ENCODE data around the gene EPB41L1.

Gene EPB41L1

DNA sequence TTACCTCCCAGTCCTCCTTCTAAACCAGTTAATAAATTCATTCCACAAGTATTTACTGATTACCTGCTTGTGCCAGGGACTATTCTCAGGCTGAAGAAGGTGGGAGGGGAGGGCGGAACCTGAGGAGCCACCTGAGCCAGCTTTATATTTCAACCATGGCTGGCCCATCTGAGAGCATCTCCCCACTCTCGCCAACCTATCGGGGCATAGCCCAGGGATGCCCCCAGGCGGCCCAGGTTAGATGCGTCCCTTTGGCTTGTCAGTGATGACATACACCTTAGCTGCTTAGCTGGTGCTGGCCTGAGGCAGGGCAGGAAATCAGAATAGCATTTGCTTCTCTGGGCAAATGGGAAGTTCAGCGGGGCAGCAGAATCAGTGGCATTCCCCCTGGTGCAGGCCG is 76.8 kb downstream of the EPB41L1 start:
- no peak for FAIRE-seq

DNA sequence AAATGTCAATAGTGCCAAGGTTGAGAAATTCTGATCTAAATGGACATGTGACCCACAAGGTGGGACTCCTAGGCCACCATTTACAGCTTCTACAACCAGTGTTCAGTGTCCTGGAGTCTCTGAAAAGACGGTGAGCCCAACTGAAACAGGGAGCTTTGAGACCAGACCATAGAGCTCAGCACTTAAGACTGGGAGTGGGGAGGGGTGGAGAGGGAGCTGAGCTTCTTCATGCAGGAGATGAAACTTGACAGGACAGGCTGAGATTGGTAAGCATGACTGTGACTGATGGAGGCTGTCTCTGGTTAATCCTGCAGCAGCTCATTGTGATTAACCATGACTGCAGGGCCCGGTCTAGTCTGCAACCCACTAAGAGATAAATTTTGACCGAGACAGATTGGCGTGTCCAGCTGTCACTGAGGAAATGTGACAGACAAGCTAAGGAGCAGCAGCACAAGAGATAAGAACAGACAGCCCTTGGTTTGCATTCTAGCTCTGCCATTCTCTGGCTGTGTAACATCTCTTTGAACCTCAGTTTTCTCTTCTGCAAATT is 80.3 kb downstream of the EPB41L1 start:
- no peak for FAIRE-seq

DNA sequence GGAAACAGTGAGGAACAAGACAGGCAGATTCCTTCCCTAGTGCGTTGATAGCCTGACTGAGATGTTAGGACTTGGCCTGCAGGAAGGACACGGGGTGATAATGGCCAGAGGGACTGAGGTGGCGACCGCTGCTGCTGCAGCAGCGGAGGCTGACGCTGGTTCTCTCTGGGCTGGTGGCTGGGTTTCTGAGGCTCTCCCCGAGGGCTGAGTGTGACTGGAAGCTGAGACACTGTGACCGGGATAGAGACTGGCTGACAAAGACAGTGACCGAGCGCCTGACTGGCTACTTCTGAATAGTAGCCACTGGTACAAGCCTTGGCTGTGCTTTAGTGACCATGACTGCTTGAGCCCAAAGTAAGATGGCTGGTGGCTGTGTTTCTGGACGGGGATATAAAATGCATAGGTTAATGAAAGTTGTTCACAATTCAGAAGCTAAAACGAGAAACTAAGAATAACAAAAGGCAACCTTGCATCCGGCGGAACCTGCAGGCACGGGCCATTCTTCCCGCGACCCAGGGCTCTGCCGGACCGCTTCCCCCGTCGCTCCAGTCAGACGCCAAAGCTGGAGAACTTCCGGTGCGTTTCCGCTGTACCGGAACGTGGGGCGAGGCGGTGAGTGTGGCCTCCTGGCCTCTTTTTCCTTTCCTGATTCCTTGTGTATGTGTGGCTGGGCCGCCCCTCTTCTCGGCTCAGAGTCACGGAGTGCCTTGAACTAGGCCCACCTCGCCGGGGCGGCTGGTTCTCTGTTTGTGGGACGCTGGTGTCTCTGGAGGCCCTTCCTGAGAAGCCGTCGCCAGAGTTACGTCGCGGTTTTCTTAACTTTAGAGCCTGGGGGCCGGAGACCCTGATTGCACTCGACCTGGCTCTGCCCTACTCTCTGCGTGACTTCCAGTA is 81.6 kb downstream of the EPB41L1 start, which contains the start of gene AAR2:
AAR2 (plus strand) TSS at position 587 of the 894 bp plus-strand sequence. CDS start 3,391 bp downstream, outside the sequence.
- no peak for FAIRE-seq

DNA sequence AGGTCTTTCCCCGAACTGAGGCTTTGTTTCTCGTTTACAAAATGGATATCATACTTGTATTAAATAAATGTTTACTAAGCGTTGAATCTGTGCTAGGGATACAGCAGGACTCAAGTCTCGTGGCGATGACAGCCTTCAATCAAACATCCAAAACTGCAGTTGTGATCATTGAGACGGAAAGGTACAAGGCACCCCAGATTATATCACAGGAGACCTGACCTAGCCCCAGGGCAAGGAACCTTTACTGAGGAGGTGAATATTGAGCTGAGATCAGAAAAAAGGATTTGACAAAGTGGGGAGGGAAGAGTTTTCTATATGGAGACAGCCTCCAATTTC is 82.2 kb downstream of the EPB41L1 start:
- no peak for FAIRE-seq

DNA sequence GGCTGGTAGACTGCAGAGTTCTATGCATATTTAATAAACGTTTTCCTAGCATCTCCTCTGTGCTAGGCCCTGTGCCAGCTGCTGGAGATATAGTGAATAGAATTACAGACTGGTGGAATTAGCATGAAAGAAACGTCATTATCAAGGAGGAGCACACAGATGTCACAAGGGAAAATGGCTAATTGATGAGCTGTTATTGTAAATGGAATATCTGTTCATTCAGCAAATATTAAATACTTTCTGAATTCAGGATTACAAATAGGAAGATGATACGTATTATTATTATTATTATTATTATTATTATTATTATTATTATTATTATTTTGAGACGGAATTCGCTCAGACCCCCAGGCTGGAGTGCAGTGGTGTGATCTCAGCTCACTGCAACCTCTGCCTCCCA is 82.9 kb downstream of the EPB41L1 start:
- FAIRE-seq: no peak

DNA sequence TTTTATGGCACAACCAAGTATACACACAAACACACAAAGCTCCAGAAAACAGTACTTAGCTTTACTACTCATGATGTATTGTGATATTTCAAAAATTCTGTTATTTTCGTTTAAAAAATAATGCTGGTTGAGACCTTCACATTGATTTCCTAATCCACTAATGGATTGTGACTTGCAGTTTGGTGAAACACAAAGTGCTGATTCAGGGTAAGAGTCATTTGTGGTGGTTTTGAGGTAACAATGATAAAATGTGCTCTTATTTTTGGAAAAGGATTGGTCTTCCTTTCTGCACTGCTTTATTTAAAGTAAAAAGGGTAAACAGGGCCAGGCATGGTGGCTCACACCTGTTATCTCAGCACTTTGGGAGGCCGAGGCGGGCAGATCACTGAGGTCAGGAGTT is 83.6 kb downstream of the EPB41L1 start:
- FAIRE-seq: no peak

DNA sequence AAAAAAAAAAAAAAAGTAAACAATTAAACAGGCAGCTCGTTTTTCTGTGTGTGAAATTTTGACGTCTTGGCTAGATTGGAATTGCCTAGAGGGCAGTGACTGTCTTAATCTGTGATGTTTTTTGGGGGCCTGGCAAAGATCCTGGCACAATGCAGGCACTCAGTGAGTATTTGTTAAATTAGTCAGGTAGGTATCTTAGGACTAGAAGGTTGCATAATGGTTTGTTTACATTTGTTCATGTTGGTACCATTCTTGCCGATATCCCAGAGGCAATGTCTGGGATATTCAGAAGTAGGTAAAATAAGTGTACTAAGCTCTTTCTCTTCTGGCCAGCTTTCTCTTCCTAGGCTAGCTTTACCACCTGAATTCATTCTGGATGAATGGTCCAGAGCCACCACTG is 84.2 kb downstream of the EPB41L1 start:
- no peak for FAIRE-seq

DNA sequence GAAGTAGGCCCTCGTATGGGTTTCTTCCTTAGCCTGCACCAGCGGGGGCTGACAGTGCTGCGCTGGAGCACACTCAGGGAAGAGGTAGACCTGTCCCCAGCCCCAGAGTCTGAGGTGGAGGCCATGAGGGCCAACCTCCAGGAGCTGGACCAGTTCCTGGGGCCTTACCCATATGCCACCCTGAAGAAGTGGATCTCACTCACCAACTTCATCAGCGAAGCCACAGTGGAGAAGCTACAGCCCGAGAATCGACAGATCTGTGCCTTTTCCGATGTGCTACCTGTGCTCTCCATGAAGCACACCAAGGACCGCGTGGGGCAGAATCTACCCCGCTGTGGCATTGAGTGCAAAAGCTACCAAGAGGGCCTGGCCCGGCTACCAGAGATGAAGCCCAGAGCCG is 85.5 kb downstream of the EPB41L1 start:
- FAIRE-seq: no peak

DNA sequence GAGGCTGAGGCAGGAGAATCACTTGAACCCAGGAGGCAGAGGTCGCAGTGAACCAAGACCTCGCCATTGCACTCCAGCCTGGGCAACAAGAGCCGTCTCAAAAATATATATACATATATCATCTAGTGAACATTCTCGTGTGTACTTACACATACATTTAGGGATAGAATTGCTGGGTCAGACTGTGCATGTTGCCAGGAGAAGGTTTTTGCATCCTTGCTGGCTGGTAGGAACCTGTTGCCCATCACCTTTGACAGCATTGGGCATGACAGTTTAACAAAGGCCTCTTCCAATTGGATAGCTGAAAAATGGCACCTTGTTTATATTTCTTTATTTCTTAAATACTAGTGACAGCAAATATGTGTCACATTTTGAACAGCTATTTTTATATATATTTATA is 87.1 kb downstream of the EPB41L1 start:
- no peak for FAIRE-seq

DNA sequence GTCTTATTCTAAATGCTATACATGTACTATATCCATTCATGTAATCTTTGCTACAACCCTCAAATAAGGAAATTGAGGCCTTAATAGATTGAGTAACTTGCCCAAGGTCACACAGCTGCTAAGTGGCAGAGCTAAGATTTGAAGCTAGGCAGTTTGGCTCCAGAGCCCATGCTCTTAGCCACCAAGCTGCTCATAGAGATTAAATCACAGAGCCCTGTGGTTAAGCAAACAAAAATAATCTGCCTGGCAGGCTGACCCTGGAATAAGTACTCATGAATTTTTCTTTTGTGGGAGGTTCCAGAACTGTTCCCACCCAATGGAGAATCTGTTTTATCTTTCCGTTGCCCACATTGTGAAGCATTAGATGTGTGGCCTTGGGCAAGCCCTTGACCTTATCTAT is 89.2 kb downstream of the EPB41L1 start:
- no peak for FAIRE-seq

DNA sequence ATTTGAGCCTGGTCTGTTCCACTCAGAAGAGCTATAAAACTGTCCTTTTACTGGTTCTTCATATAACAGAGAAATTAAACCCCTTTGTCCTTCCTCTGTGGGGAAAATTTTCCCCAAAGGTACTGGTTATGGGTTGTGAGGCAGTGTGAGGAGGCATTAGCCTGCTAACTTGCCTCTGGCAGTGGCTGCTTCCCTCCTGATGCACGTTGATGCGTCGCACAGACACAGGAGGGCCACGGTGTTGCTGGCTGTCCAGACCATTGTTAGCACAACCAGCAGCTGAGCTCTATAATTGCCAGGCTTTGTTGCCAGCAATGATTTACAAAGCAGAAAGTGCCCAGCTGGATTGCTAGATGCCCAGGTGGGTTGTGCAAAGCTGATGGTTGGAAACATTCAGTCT is 91.9 kb downstream of the EPB41L1 start:
- FAIRE-seq: no peak

DNA sequence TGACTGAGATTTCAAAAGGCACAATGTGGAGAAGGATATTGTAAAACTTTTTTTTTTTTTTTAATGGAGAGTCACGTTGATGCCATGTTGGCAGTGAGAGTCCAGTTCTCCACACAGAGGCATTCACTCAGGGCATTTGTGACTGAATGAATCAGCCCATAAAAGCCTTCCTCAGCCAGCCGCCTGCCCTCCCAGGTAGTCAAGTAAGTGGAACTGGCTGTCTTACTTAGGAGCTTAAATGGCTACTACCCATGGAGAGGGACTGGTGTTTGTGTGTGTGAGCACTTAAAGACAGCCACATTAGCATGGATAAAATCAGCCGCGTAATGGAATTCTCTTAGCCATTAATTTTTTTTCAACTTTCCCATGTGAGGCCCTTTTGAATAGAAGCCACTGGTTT is 94.3 kb downstream of the EPB41L1 start:
- no peak for FAIRE-seq

DNA sequence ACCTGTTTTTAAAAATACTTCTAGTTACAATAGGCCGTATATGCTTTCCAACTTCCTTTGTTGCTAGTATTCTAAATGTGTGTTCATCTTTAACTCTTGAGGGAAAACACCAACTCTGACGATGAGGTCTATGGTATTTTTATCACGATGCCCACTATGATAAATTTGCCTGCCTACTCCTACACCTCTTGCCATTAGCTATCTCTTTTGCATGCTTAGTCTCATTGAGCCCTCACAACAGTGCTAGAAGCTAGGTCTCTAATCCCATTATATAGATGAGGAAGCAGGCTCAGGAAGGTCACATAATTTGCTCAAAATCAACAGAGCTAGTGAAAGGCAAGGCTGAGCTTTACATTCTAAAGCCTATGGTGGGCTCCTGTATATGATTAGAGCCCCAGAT is 94.9 kb downstream of the EPB41L1 start:
- no peak for FAIRE-seq

DNA sequence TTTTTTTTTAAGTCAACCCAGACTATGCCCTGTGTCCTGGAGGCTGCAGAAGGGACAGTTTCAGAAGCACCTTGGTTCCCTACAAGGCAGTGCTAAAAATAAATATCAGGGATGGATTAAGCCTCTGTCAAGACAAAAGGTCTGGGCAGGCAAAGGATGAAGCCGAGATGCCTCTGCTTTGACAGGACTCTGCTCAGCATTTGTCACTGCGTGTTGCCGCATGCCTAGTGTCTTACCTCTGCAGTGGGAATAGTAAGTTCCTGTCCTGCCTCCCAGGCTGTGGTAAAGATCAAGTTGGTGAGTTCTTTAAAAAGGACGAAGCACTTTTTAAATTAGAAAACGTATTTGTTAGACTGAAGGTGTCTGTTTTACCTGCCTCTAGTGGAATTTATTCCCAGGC is 96.9 kb downstream of the EPB41L1 start:
- no peak for FAIRE-seq

DNA sequence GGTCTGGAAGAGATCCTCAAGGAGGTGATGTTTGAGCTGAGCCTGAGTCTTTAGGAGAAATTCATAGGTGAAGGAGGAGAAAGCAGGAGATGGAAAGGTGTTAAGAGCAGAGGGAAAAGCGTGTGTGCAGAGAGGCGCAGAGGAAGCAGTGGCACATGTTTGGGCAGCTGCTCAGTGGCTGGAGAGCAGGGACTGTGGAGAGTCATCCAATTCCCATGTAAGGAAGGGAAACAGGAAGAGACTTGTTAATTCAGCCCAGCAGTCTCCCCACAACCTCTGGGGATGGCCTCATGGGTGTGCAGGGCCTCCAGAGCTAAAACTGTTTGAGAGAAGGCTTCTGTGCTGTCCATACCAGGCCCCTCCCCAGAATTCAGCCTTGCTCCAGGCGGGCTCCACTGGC is 98.0 kb downstream of the EPB41L1 start:
- no peak for FAIRE-seq

DNA sequence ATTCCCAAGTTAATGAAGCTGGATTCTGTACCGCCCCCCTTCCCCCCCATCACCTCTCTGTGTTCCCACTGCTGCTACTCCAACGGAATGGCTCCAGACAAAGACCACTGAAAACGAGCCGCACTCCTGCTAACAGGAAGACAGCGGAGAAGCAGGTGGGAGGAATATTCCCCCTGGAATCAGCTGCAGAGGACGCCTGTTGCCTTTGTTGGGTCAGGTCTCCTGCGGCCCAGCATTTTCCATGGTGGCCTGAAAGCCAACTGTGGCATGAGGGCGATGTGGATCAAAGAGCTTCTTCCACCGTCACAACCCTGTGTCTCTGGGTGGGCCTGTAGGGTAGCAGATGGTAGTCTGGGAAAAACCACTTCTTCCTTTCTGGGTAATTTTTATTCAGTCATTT is 98.5 kb downstream of the EPB41L1 start:
- no peak for FAIRE-seq

DNA sequence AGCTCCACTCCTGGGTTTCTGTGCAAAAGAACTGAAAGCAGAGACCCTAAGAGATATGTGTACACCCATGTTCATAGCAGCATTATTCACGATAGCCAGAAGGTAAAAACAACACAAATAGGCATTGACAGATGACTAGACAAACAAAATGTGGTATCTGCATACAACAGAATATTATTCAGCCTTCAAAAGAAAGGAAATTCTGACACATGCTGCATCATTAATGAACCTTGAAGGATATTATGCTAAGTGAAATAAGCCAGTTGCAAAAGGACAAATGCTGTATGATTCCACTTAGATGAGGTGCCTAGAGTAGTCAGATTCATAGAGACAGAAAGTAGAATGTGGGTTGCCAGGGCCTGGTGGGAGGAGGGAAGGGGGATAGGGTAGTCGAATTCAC is 99.5 kb downstream of the EPB41L1 start:
- no peak for FAIRE-seq

DNA sequence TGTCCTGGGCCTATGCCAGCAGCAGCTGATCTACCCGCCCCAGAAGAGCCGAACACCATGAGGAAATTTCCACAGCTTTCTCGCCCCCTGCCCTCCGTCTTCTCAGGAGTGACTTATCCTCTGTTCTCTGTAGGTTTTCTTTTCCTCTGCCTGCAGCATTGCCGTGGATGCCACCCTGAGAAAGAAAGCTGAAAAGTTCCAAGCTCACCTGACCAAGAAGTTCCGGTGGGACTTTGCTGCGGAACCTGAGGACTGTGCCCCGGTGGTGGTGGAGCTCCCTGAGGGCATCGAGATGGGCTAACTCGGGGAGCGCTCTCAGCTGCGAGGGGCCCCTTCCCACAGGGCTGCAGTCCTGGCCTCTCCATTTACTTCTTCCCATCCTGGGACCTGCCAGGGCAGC is 100.9 kb downstream of the EPB41L1 start:
- no peak for FAIRE-seq

DNA sequence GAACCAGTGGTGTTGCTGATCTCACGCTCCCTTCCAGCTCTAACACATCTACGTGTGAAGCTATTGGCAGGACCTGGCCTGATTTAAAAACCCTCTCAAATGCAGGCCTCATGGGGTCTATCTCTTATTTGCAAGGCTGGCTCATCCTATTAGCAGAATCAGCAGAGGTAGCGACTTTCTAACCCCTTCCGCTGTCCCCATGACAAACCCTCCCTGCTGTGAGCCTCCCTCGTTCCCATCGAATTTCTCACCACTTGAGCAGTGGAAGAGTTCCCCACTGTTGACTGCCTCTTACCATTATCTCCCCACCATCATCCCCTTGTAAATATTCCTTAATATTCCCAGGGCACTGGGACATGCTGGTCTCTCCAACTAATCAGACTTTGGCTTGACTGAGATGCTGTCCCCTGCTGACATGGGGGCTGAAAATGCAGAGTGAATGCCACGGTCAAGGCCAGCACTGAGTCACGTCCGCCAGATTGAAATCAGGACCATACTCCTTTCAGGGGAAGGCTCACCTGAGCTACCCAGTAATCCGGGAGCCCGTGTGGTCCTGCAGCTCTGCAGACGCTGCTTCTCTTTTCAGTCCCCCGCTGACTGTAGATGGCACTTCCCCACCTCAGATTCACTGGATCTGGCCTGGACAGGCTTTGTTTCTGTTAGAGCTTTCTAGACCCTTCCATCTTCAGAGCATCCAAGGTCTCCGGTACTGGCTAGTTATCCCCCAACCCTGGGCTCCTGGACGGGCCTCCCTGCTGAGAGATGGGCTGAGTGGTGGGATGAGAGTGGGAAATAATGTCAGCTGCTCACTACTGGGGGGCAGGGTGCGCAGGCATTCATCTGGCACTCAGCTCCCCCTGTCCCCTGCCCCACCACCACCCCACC is 104.9 kb downstream of the EPB41L1 start:
- FAIRE-seq: no peak

DNA sequence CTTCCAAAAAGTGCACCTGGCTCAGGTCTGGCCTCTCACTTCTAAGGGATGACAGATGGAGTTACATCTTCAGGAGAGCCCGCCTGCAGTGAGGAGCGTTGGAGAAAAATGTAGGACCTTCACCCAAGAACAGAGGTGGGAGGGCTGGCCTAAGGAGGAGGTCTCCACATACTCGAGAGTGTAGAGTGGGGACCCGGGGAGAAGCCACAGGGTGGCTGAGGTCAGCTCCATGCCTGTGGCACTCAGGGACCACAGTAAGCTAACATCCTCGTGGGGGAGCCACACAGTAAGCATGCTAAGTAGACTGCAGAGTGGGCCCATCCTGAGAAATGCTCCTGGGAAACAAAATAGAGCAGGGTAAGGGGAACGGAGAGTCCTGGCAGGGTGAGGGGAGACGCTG is 105.8 kb downstream of the EPB41L1 start:
- no peak for FAIRE-seq

DNA sequence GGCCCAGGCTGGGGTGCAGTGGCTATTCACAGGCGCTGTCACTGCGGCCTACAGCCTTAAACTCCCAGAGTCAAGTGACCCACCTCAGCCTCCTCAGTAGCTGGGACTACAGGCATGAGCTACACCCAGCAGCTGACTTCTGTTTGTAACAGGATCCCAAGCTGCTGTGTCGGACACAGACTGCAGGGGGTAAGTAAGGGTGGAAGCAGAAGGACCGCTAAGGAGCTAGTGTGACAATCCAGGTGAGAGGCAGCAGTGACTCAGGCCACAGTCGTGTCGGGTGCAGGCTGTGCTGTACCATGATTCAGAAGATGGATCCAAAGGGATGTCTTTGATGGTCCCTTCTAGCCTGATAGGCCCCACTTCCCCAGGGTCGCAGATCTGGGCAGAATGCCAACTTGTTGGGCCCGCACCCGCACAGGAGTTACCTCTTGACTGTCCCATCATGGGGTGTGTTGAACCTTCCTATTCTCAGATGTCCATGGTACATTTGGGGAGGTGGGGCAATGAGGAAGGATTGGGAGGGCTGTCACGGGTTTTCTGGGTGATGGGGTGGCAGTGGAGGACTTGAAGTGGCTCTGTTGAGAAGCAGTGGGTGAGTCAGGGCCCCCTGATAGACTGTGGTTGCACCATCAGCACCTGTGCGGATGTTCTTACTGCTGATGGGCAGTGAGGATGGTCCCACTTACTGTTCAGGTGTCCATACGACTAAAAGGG is 107.0 kb downstream of the EPB41L1 start:
- no peak for FAIRE-seq

DNA sequence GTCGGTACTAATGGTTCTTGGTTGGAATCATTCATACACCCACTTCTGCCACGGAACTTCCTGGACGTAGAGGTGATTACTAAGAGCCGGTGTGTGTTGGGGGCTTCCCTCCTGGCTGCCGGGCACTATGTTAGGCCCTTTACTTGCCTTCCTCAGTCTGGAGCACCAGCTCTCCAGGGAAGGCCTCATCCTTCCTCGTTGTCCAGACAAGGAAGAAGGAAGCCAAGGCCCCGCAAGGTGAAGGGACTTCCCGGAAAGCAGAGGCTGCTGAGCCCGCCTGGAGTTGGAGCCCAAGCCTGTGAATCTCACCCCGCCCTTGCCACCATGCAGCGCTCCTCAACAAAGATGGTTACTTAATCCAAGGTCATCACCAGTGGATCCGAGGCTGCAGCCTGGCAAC is 107.9 kb downstream of the EPB41L1 start:
- no peak for FAIRE-seq
